Measurements from ENCODE around the gene BPIFB3. TPM values are rescaled to one million over a fixed set of nuclear protein-coding genes. Genes with fewer than 3 reads are reported as not detected.

BPIFB3 gene
- total and polyA plus RNA-seq, 2 of the 13 experiments (the other 11 are each of a cell fraction or from before 2014, with no cell fraction given) = 0.09 TPM; not detected in 1

DNA sequence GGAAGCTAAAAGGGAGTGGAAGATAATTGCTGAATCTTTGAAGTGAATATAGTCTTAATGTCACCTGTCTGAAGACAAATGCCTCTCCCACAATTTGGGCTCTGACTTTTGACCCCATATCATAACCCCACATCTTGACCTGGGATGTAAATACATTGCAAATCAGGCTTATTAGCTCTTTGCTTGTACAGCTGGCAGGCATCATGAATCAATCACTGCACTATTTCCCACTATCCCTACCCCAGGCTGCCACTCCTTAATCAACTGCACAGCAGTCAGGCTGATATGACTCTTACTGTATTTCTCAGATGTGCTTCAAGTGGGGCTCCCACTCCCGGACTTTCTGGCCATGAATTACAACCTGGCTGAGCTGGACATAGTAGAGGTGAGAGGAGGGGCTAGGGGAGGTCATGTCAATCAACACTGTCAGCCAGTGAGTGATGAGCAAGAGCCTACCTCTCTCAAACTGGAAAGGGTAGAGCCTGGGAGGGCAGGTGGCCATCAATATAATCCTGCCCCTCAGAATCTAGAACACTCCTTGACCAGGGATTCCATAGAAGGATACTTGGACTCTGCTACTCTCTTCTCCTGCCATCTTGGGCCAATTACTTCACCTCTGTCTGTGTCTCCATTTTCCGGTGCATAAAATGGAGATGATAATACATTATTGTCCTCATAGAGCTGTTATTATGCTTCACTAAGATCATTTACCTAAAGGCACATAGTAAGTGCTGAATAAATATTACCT lies 10.5 kb upstream of the BPIFB3 start (continued):
- TF ChIP-seq, protein P1, sequence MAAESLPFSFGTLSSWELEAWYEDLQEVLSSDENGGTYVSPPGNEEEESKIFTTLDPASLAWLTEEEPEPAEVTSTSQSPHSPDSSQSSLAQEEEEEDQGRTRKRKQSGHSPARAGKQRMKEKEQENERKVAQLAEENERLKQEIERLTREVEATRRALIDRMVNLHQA (CRISPR knock-in tag; IDR thresholded peaks at IDR 0.05) = no peak
- TF ChIP-seq TEAD3 (CRISPR knock-in tag; optimal IDR thresholded peaks at IDR 0.05; ENCODE audit: borderline replicate concordance) (peak; percentile 7), NCOA2 (CRISPR knock-in tag; IDR thresholded peaks at IDR 0.05) (peak; percentile 66; the same call in 1 of the 2 replicates), ZNF335 (CRISPR knock-in tag; IDR thresholded peaks at IDR 0.05) (0 out of 2 replicates have a peak, but pooled peaks have one; percentile 14), RXRA (CRISPR knock-in tag; IDR thresholded peaks at IDR 0.05) (no peak), ZNF777 (CRISPR knock-in tag; IDR thresholded peaks at IDR 0.05) (no peak), STAG1 (CRISPR knock-in tag; IDR thresholded peaks at IDR 0.05) (no peak), ZNF121 (CRISPR knock-in tag; IDR thresholded peaks at IDR 0.05) (no peak), SP4 (CRISPR knock-in tag; IDR thresholded peaks at IDR 0.05) (no peak), ZNF709 (CRISPR knock-in tag; IDR thresholded peaks at IDR 0.05) (no peak), HHEX (CRISPR knock-in tag; IDR thresholded peaks at IDR 0.05) (peak; percentile 41; the same call in 1 of the 2 replicates), ZNF547 (CRISPR knock-in tag; IDR thresholded peaks at IDR 0.05) (peak; percentile 49)
- TF ChIP-seq, protein P2, sequence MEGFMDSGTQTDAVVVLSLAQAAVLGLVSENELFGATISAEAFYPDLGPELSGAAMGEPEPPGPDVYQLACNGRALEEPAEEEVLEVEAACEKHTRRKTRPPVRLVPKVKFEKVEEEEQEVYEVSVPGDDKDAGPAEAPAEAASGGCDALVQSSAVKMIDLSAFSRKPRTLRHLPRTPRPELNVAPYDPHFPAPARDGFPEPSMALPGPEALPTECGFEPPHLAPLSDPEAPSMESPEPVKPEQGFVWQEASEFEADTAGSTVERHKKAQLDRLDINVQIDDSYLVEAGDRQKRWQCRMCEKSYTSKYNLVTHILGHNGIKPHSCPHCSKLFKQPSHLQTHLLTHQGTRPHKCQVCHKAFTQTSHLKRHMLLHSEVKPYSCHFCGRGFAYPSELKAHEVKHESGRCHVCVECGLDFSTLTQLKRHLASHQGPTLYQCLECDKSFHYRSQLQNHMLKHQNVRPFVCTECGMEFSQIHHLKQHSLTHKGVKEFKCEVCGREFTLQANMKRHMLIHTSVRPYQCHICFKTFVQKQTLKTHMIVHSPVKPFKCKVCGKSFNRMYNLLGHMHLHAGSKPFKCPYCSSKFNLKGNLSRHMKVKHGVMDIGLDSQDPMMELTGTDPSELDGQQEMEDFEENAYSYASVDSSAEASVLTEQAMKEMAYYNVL (CRISPR knock-in tag; IDR thresholded peaks at IDR 0.05; ENCODE audit: borderline replicate concordance) = 0 out of 2 replicates have a peak, but pooled peaks have one; percentile 61
- TF ChIP-seq, protein P3, sequence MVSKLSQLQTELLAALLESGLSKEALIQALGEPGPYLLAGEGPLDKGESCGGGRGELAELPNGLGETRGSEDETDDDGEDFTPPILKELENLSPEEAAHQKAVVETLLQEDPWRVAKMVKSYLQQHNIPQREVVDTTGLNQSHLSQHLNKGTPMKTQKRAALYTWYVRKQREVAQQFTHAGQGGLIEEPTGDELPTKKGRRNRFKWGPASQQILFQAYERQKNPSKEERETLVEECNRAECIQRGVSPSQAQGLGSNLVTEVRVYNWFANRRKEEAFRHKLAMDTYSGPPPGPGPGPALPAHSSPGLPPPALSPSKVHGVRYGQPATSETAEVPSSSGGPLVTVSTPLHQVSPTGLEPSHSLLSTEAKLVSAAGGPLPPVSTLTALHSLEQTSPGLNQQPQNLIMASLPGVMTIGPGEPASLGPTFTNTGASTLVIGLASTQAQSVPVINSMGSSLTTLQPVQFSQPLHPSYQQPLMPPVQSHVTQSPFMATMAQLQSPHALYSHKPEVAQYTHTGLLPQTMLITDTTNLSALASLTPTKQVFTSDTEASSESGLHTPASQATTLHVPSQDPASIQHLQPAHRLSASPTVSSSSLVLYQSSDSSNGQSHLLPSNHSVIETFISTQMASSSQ (IDR thresholded peaks at IDR 0.05; ENCODE audit: low read depth) = no peak
- TF ChIP-seq, protein P3 (CRISPR knock-in tag; IDR thresholded peaks at IDR 0.05; ENCODE audit: borderline replicate concordance) = peak; percentile 38; the same call in 1 of the 2 replicates
- TF ChIP-seq, protein P4, sequence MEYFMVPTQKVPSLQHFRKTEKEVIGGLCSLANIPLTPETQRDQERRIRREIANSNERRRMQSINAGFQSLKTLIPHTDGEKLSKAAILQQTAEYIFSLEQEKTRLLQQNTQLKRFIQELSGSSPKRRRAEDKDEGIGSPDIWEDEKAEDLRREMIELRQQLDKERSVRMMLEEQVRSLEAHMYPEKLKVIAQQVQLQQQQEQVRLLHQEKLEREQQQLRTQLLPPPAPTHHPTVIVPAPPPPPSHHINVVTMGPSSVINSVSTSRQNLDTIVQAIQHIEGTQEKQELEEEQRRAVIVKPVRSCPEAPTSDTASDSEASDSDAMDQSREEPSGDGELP (IDR thresholded peaks at IDR 0.05; ENCODE audit: borderline replicate concordance, low read depth) = peak; percentile 58; the same call in 1 of the 2 replicates
